Left forelimb (tissue), 1 donor: ENCODE data around the gene ELMO1.

Source experiments
- DNase-seq: peaks from one replicate; pipeline ENCODE4 v3.0.0-alpha.2; 2018; ENCODE audit warnings: low spot score

Gene ELMO1, protein sequence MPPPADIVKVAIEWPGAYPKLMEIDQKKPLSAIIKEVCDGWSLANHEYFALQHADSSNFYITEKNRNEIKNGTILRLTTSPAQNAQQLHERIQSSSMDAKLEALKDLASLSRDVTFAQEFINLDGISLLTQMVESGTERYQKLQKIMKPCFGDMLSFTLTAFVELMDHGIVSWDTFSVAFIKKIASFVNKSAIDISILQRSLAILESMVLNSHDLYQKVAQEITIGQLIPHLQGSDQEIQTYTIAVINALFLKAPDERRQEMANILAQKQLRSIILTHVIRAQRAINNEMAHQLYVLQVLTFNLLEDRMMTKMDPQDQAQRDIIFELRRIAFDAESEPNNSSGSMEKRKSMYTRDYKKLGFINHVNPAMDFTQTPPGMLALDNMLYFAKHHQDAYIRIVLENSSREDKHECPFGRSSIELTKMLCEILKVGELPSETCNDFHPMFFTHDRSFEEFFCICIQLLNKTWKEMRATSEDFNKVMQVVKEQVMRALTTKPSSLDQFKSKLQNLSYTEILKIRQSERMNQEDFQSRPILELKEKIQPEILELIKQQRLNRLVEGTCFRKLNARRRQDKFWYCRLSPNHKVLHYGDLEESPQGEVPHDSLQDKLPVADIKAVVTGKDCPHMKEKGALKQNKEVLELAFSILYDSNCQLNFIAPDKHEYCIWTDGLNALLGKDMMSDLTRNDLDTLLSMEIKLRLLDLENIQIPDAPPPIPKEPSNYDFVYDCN

DNA sequence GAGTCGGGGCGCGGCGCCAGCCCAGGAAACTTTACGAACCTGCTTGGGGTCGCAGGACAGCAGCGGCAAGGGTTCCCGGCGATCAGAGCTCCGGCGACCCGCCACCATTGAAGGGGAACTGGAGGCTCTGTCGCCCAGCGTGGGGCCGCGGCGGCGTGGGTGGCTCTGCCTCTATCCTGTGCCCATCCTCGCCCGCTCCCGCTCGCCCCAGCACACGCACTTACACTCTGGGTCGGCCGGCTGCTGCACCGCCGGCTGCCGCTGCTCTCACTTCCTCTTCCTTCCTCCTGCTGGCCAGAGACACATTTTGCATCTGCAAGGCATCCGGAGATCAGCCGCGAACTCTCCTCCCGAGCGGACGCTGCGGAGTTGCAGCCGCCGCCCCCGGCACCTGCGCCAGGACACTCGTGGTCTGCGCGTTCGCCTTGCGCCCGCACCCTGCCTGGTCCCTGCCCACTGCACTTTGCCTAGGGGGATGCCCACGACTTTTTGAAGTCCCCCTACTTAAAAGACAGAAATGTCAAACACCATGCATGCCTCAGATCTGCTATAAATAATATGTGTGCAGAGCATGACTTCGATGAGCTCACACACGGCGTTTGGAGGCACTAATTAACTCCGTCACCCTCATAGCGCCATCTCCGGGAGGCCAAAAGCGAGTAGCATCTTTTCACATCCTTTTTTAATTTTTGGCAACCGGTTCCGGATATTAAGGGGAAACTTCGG, at the start of gene ELMO1:
Gene ELMO1, minus strand, starts transcription at position 229 of the 726 bp plus-strand sequence. CDS start 106,174 bp downstream, outside the sequence.
- peak; percentile 87 for DNase-seq

DNA sequence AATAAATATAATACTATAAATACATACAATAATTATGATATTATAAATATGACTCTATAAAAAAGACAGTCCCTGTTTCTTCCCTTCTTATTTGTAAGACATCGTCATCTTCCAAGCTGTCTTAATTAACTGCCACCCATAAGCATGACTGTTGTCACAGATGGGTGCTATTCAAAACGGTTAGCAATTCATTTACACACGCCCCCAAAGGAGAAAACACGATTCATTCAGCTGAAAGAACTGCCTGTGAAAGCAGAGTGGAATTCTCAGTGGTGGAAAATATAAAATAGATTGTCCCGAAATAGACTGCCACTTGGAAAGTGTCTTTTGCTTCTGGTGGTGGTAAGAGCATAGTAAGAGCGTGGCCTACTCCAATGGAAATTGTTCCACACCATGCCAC, 48.9 kb upstream of the ELMO1 start:
- DNase-seq = no peak

DNA sequence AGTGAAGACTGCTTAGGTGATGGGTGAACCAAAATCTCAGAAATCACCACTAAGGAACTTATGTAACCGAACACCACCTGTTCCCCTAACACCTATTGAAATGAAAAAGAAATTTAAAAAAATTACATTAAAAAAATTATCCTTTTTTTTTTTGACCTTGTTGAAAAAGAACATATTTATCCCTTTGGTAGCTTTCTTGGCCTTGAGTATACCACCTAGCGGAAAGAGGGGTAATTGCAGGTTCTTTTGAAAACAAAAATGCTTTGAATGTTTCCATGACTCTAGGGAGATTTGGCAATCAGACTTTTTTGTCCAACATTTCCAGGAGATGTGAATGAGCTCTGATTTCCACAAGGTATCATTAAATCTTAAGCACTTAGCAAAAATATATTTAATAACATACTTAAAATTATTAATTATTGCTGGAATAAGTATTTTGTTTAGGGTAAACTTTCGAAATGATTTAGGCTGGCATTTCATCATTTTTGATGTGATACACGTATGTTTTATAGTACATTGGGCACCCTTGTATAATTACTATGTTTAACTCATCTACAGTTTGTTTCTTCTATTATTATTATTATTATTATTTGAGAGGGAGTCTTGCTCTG, 47.0 kb upstream of the ELMO1 start:
- no peak for DNase-seq

DNA sequence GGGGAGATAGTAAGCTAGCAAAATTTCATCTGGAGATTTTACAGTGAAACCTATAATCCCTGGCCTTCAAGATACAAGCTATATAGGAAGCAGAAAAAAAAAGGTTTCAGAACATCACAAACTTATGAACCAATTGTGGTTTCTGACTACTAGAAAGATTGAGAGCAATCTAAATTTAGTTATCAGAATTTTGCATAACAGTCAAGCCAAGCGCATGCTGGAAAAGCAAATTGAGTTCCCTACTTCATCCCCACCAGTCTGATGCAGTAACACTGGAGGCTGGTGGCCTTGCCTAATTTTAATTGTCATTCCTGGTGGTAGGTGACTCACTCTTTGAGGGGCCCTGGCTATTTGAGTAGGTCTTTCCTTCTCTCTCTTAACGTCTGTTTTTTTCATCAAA, 46.3 kb upstream of the ELMO1 start:
- DNase-seq = no peak

DNA sequence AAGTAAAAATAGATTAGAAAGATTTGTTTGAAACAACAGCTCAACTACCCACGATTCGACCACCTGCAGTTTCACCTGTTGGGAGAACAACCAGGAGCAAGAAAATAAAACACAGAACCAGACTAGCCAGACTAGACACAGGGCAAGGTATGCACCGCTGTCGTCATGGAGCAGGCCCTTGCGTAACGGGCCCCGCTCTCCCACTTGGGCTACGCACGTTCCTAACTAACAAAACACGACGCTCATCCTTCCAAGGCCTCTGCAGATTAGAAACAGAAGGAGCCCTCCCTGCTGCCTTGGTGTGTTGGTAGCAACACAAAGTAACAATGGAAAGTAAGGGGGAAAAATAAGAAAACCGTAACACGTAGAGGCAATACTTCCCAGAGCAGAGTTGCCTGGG, 45.1 kb upstream of the ELMO1 start:
- no peak for DNase-seq

DNA sequence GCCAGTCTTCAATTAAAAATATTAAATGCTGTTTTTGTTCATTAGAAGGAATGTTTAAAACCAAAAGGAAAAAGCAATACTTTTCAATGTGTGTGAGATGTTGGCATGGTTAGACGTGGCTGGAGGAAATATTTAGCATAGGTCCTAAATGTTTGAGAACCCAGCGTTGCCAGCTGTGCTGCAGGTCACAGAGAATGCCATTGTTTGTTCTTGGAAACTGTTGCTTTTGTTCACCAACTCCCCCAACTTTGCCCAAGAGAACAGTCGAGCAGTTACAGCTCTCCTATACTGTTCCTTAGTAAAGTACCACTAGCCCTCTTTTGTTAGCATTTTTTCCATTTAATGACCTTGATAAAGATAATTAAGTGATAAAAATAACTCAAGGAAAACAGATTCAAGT, 44.5 kb upstream of the ELMO1 start:
- no peak for DNase-seq

DNA sequence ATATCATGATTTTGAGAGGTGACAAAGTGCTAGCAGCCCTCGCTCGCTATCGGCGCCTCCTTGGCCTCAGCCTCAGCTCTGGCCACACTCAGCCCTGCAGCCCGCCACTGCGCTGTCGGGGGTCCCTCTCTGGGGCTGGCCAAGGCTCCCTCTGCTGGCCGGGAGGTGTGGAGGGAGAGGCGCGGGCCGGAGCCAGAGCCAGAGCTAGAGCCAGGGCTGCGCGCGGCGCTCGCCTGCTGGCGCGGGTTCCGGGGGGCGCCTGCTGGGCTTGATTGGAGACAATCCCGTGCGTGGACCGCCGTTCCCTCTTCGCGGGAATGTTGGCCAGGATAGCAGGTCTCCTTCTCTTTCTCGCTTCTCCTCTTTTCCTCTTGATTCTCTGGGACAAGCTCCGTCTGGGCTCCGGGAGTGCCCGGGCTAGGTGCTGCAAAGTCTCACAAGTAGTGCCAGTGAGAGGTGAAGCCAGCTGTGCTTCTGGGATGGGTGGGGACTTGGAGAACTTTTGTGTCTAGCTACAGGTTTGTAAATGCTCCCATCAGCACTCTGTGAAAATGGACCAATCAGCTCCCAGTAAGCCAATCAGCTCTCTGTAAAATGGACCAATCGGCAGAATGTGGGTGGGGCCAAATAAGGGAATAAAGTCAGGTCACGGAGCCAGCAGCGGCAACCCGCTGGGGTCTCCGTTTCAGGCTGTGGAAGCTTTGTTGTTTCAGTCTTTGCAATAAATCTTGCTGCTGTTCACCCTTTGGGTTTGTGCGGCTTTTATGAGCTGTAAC, 43.4 kb upstream of the ELMO1 start:
- no peak for DNase-seq

DNA sequence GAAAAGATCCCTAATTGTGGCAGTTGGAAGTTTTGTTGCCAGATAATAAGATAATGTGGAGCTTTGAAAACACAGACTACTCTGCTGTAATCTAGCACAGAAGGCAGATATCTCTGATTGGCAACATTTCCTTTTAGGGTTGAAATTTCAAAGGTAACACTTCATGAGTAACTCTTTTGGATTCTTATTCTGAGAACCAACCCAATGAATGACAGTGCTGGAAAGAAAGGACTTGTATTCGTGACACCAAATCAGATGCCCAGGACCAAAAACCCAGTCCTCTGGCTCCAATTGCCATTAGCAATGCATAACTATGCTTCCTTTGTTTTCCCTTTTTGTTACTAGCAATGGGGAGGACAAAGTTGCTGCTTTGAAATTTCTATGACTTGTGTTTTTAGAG, 41.0 kb upstream of the ELMO1 start:
- DNase-seq = no peak

DNA sequence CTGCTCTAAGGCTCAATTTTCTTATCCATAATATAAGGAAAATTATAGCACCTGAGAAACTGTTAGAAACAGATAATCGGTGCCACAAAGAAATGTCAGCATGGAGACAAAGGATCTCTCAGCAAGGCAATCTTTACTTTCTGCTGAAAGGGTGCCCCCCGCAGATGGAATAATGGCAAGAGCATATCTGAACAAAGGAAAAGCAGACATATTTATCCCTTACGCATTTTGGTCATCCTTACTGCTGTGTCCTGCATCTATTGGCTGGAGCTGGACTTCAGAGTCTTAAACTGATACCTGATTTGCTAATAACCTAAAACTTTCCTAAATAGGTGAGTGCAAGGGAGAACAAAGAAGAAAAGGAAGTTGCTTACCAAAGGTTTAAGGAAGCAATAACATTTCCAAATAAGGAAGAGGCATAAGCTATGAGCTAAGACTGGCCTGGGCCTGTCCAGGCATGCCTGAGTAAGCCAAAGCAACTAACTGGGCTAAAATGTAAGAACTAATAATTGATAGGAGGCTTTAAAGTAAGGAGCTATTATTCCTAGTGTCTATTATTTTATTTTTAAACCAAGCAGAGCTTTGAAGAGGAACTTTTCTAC, 39.6 kb upstream of the ELMO1 start:
- DNase-seq = no peak

DNA sequence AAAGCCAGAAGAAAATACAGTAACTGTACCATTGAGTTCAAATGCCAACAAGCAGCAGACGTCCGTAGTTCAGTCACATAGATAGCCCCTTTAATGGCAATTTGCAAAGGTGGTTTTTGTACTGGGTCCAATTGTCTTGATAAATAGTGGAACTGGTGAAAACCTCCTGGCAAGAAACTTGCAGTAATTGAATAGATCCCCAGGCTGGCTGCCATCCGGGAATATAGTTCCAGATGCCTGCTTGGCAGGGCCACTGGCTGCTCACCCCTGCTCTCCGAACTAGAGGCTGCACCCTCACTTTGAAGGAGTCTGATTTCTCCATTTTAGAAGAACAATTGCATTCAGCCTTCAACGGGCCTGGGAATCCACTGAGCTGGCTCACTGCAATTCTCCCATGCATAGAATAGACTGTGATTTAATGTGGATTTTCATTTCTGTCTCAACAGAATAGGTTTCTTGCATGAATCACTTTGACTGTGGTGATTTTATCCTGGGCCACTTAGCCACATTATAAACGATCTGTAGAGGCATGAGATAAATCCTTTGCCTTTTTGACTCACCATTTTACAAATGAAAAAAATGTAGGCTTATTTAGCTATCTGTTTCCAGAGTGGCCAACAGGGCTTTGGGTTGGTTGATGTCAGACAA, 35.9 kb upstream of the ELMO1 start:
- DNase-seq = no peak

DNA sequence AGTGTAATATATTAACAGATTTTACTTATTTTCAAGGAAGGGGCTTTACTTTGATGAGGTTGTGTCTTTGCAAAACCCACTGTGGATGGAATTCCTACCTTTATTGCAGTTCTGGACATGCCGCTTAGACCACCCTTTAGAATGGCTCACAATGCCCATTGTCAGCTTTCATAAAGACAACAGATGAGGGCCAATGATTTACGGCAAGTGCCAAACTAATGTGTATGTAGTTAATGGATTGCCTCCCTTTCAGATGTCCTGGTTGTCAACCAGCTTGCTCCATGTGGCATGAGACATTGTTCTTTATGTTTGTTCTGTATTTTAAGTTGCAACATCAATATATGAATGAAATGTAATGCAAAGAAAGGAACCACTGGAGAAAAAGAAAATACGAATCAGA, 35.0 kb upstream of the ELMO1 start:
- DNase-seq = no peak

DNA sequence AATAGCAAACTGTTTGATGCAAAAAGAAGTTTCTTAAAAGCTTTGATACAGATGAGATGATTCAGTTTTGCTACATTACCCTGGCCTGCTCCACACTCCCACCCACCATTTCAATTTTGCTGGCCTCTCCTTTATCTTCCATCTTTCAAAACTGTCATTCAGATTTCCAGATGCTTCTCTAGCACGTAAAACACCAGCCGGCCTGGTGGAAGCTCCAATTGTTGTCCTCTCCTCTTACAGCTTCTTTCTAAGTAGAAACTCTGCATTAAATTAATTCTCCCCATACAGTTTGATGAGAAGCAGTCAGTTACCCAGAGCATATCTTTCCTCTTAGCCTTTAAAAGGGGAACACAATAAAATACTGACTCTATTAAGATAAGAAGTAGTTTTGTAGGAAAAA, 34.3 kb upstream of the ELMO1 start:
- no peak for DNase-seq

DNA sequence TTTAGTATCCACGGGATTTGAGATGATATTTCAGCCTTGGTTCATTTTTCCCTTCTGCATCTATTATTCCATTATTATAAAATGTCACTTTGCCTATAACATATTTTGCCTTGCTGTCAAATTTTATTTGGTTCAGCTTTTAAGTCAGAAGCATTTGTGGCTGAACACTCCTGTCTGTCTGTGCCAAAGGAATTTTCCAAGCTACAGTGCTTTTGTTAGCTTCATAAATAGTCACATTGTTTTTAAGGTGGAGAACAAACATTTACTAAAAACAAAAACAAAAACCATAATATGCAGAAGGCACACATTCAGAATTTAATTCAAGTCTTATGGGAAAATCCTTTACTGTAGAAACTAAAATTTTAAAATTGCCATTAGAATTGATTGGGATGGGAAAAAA, 33.8 kb upstream of the ELMO1 start:
- DNase-seq = no peak

DNA sequence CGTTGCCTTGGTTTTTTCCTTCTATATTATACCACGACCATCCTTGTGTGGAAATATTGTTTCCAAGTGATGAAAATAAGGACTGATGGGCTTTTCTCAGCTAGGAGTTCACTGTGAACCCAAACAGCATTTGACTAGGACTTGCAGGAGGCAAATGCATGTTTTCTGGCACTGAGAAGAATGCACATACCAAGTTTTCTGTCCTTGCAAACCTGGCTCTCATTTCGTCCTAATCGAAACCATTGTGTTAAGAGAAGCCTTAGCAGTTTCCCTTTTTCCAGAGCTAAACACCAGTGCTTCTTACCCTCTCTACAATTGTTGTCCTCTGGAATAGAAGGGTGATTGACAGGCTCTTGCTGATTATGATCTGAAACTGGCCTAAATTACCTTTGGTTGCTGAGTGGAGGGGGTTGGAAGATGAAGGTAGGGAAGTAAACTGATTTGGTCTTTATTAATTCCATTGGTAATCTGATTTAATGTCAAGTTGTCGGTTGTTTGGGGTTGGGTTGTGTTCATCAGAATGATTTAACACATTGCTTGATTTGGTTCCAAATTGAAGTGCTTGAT, 33.1 kb upstream of the ELMO1 start:
- DNase-seq = no peak

DNA sequence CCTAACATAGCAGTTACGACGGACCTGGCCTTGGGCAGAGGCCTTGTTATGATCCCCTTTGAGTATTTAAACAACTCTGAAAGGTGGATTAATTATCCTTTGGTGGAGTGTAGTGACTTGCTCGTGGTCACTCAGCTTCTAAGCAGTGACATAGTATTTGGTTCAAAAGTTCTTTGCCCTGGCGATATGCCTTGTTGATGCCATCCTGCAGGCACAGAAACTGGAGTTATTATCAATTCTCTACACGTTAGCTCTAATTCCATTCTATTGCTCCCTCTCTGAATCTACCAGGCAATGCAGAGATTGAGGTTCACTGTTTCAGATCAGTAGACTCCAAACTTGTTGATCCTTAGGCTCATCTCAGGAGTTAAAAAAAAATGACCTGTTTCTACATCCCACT, 32.5 kb upstream of the ELMO1 start:
- no peak for DNase-seq

DNA sequence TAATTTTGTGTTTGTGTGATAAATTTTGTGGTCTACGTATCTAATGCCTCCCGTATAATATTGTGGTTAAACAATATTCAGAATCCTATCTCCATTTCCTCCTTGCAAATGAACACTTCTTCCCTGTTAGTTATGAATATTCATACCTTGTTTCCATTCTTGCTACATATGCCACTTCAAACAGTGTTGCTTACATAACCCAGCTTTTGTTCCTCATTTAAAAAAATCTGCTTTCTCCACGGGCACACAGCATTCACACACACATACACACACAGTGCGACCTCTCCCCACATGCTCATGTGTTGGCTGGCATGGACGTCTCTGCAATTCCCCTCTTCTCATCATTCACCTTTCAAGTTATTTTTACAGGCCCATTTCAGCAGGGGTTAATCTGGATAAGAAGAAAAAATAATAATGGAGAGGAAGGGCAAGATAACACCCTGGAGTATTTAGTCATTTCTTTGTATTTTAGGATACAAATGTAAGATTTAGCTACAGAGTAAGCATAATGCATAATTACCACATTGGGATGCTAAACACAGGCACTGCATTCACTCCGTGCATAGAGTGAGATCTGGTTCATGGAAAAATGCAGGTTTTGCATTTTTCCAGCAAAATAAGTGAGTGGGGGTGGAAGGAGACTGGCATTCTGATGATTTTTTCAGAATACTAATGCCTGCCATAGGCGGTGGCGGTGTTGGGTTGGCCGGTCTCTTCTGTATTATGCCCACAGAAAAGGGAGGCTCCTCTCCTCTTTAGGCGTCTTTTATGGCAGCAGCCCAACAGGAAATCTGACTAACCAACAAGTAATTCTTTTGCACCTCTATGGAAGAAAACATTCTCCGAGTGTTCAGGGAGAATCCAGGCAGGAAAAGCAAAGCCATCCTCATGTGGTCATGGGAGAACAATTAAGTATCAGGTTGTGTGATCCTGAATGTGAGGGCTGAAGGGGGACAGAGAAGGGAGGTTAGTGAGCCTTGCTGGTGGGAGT, 31.7 kb upstream of the ELMO1 start:
- no peak for DNase-seq

DNA sequence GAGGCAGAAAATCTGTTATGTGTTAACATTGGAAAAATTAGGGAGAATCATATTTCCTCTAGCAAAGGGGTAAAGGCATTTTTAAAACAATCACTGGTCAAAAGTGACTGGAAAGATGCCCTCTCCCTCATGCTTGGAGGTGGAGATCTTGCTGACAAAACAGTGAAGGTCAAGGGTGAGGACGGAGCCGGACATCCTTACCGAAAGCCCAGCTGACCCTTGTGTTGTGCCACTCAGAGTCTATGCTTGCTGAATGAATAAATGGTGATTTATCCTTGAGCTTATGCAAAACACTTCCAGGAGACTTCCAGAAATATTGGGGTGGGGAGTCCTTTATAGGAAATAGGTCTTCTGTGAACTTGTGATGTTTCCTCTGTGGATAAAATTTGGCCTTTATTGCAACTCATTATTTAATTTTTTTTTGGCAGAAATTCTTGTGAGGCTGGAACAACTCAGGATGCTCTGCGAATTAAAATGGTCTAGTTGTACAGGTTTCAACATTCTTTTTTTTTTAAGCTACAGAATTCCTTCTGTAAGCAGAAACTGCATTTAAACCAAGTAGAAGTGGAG, 28.3 kb upstream of the ELMO1 start:
- no peak for DNase-seq

DNA sequence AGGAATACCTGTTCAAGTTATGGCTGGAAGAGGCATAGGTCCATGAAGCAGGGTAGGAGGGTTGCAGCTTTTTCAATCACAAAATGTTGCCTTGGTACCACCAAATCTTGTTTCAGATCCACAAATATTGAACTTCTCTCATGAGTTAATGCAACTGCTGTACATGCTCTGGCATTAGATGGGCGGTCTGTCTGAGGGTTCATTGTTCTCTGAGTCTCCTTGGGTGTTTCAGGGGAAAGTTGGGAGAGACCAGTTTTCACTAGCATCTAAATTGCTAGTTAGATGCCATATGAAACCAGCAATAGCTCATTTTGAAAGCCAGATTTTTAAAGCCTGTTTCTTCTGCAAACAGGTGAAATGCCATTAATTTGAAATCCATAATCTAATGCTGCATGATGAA, 27.8 kb upstream of the ELMO1 start:
- no peak for DNase-seq

DNA sequence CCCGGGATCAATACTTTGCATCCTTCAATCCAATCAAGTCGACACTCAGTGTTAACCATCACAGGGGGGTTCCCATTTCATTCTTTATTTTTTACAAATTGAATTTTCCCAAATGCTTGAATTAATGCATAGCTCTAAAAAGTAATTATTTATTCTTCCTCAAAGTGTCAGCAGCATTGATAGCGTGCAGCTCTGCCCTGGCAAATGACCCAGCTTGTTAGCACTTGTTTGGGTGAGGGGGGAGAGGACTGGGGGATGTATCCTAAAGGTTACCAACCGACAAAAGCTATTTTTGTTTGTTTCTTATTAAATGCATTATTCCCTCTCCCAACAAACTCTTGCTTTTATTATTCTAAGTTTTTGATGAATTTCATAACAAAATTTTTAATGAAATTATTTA, 27.0 kb upstream of the ELMO1 start:
- DNase-seq = no peak
